Measurements from ENCODE around the gene HSD17B14.
A peak's percentile ranks its signal among the peaks of the same experiment; 100 is the strongest.
"Not testable (repeated sequence)": the region's sequence is repeated elsewhere in the genome, so short reads cannot be mapped to it uniquely, and the experiment has no call there.

The HSD17B14 gene

DNA sequence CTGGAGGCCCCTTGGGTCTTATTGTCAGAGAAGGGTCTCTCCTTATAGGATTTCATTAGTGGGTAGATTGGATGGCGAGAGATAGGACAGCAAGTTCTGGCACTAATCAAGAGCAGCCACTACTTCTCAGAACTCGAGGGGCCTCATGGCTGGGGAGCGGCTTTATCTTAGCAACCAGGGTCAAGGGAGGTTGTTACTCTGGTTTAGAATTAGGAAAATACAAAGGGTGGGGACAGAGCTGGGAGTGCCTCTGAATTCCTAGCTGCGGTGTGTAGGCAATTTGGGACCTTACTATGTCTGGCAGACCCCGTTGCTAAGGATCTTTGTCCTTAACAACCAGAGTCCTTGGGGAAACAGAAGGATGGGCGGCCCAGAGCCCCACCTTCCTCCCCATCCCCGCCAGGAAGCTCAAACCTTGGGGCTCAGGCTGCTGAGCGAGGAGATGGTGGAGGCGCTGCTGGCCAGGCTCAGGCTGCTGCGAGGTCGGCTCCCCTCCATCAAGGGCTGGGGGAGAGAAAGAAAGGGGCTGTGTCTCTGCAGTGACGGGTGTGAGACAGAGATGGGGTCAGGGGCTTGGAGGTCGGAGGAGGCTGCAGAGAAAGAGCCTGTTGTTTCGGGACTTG, 30.9 kb upstream of the HSD17B14 start:
- DNase-seq: no peak

DNA sequence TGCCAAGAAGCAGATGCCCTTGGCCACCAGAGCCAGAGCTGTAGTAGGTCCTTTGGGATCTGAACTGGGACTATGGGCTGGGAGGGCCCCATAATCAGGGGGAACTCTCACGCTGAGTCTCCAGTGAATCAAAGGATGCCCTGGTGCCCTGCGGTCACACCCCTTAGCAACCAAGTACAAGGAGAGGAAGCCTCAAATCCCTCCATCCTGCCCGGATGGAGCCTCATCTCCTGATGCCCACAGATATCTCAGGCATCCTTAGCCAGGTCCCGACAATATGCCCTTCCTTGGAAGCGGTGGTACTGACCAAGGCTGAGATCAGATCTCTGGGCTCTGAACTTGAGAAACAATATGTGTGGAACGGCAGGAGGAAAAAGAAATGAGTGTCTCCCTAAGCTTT, 30.4 kb upstream of the HSD17B14 start:
- DNase-seq: no peak

- no peak for DNase-seq
Measured at GRCh38 chr19:48862827-48863226, 26.5 kb upstream of the HSD17B14 start.

DNA sequence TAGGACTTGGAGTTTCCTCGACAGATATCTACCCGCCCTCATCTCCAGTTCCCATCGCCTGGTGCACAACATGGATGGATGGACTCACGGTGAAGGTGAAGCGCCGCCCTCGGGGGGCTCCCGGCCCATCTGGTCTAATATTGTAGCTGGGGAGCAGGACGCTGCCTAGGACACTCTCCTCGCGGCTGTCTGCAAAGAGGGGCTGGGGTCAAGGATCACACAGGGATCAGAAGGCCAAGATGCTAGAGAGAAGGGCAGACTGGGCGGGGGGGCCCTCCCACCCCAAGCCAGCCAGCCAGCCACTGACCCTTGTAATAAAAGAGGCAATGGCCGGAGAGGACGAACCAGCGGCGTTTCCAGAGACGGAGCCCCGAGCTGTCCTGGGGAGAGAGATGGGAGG, 25.0 kb upstream of the HSD17B14 start:
- DNase-seq: no peak

- no peak for DNase-seq
Measured at GRCh38 chr19:48859711-48860572, 23.7 kb upstream of the HSD17B14 start.

DNA sequence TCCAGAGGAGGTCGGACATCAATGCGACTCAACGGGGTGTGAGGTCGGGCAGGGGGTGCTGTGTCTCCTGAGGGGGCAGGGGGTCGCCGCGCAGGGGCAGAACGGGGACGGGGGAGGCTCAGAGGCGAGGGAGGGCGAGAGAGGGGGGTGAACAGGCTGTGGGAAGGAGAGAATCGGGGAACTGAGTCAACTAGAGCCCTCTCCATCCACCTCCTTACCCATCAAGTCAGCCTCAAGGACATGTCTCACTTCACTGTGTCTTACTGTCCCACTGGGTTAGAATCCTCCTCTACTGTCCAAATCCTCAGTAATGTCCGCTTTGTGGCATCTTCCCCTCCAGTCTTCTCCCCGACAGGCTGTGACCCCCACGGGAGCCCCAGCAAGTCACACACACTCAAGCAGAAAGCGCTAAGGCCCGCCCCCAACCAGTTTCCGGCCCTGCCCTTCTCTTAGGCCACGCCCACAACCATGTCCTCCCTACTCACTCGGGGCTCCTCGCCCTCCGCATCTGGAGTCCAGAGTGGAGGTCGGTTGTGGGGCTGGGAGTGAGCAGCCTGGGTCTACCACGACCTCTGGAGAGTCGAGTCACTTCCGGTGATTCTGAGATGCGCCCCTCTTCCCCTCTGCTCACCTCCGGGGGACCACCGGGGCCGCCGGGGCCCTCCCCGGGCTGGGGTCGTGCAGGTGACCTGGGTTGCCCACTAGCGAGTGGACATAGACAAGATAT, 22.9 kb upstream of the HSD17B14 start:
- DNase-seq: no peak

- DNase-seq: no peak
Measured at GRCh38 chr19:48856921-48857320, 20.6 kb upstream of the HSD17B14 start.

GRCh38 chr19:48854103-48854502, 17.8 kb upstream of the HSD17B14 start:
- no peak for DNase-seq

GRCh38 chr19:48853483-48853882, 17.2 kb upstream of the HSD17B14 start:
- no peak for DNase-seq

- no peak for DNase-seq
Measured at GRCh38 chr19:48852292-48852691, 16.0 kb upstream of the HSD17B14 start.

GRCh38 chr19:48846659-48847058, 10.4 kb upstream of the HSD17B14 start:
- DNase-seq: not testable (repeated sequence)

DNA sequence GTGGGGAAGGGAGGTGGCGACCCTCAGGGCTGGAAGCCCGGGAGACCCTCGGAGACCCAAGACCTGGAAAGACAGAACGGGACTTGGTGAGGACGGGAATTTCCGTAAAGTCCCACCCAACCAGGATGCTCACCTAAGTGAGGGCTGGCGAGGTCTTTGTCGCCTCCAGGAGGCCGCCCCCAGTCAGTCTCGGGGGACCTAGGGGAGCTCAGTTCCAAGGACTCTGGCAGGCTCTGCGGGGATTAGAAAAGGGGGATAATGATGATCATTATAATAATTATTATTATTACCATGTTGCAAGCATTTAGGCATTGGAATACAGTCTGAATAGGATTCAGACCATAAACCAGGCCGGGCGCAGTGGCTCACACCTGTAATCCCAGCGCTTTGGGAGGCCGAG, 9.1 kb upstream of the HSD17B14 start:
- no peak for DNase-seq

DNA sequence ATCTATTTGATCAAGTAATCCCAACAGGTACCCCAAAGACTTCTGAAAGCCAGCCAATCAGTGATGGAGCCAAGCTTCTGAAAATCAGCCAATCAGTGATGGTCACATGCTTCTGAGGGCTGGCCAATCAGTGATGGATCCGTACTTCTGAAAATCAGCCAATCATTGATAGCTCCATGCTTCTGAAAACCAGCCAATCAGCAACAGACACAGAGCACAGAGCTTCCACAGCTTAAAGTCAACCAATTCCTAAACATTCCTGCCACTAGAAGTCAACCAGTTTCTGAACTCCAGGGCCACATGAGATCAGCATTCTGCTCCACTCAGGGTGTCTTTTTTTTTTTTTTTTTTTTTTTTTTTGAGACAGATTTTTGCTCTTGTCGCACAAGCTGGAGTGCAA, 8.2 kb upstream of the HSD17B14 start:
- DNase-seq: no peak

DNA sequence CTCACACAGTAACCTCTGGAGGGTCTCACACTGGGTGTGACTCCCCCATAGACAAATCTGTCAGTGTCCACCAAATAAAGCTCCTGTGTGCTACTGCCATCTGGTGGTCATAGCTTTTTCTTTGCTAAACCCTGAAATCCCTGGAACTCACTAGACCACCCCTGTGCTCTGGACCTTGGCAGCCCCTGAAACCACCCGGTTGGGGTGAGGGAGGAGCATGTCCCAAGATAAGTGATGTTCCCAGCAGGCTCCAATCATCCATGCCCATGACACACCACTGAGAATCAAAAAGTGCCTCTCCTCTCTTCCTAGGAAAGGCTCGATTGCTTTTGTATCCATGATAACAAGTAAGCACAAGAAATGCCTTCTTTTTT, 6.5 kb upstream of the HSD17B14 start:
- DNase-seq: peak; percentile 55

GRCh38 chr19:48841571-48841970, 5.3 kb upstream of the HSD17B14 start:
- no peak for DNase-seq

GRCh38 chr19:48841047-48841446, 4.8 kb upstream of the HSD17B14 start:
- no peak for DNase-seq

- DNase-seq: no peak
Measured at GRCh38 chr19:48837687-48838086, 1.4 kb upstream of the HSD17B14 start.

DNA sequence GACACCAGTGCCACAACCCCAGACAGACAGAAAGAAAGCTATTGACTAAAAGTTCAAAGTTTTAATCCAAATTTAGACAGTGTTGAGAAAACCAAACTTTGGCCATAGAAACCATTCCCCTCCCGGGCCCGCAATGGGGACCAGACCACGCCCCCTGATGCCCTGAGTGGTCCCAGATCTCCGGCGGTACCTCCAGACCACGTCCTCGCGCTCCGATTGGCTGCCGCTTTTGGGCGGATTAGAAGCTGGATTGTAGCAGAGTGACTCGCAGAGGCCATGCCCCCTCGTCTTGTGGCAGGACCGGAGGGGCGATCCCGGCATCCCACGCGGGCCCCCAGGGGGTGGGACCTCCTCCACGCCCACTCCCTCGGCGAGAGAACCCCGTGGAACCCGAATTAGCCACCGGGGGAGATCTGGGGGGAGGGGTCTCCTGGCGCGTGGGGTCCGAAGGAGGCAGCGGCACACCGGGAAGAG, 797 bp upstream of the HSD17B14 start:
- peak; percentile 91 for DNase-seq

GRCh38 chr19:48835734-48836088, 580 bp downstream of the HSD17B14 start:
- peak; percentile 90 for DNase-seq

GRCh38 chr19:48833977-48834376, 2.3 kb downstream of the HSD17B14 start:
- DNase-seq: no peak

- DNase-seq: no peak
Measured at GRCh38 chr19:48833049-48833448, 3.2 kb downstream of the HSD17B14 start.

- no peak for DNase-seq
Measured at GRCh38 chr19:48830965-48831364, 5.3 kb downstream of the HSD17B14 start.

GRCh38 chr19:48830088-48830487, 6.2 kb downstream of the HSD17B14 start:
- no peak for DNase-seq

DNA sequence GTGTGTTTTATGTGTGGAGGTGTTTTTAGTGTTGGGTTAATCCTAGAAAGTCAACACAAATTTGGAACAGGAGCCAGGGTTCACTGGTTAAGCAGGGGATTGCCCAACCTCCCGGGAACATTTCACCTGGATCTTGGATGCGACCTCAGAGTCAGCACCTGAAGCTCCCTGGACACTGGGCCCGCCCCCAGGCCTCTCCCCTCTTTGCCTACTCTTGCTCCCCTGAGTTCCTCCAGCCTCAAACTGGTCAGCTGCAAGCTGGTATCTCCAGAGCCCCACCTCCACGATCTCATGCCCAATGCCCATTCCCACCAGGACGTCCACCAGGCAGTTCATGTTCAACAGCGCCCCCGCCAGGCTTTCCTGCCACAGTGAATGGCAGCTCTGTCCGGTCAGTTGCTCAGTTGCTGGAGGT, 9.7 kb downstream of the HSD17B14 start:
- no peak for DNase-seq
